ENCODE results near the gene DYSF.
"Not testable (repeated sequence)": the region's sequence is repeated elsewhere in the genome, so short reads cannot be mapped to it uniquely, and the experiment has no call there.

DYSF gene

DNA sequence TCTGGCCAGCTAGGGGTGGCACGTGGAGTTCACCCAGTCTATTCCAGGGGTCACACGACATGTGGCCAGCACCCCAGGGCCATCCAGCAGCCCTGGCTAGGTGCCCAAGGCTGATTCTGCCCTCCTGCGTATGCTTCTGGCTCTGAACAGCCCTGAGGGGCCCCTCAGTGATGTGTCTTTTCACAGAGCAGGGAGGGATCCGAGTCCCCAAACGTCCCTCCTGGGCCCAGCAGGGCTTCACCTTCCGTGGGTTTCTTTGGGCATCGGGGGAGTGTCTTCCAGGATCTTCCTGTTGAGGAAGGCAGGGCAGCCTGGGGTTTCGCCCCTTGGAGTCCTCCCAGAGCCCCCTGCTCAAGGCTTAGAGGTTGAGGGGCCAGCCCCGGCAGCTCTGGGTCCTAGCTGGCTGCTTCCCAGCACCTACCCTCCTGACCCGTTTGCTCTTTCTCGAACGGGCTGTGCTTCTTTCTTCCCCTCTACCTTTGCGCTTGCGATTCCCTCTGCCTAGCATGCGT is 165.9 kb downstream of the DYSF start:
- peak; percentile 52 for DNase-seq

DNA sequence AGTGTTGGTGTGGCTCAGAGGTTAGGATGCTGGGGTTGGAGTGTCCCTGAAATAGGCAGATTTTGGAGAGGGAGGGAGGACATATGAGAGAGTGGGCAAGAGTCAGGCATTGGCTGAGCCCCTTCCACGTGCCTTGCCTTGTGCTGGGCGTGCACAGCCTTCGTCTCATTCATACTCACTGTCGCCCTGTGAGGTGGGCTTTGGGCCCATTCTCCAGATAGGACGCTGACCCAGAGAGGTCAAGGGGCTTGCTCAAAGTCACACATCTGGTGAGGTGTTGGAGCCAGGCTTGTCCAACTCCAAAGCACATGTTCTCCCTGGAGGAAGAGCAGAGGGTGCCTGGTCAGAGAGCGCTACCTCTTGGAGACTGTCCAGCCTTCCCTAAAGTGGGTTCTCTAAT is 166.8 kb downstream of the DYSF start:
- peak; percentile 24 for DNase-seq

DNA sequence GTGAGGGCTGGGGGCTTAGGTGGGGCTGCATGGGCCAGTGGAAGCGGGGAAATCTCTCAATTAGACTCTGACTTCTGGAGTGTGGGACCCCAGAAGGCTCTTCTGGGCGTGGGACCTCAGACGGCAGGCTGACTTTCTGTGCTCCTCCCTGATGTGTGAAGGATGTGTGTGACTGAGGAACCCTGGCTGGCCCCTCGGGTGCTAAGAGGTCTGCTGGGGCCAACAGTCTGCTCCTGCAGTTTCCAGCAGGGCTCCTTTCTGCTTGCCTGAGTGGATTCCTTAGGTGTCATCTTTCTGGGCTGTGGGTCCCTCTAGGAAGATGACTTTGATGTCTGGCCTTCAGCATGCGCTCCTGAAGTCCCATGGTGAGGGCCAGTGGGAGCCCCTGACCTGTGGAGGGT is 167.5 kb downstream of the DYSF start:
- peak; percentile 46 for DNase-seq

DNA sequence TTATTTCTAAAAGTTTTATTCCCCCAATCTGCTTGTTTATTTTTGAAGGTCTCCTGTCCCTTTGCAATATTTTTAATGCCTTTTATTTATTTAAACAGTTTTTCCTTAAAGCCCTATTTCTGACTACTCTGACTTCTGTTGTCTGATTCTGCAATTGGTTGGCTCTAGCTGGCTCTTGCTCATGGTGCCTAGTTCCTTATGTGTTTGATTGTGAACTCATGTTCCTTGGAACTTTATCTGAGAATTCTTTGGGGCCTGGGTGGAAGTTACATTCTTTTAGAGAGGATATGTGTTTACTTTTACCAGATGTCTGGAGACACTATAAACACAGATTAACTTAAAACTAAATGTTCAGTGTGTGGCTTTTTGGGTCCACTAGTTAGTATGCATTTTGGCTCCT is 175.9 kb downstream of the DYSF start:
- no peak for DNase-seq

DNA sequence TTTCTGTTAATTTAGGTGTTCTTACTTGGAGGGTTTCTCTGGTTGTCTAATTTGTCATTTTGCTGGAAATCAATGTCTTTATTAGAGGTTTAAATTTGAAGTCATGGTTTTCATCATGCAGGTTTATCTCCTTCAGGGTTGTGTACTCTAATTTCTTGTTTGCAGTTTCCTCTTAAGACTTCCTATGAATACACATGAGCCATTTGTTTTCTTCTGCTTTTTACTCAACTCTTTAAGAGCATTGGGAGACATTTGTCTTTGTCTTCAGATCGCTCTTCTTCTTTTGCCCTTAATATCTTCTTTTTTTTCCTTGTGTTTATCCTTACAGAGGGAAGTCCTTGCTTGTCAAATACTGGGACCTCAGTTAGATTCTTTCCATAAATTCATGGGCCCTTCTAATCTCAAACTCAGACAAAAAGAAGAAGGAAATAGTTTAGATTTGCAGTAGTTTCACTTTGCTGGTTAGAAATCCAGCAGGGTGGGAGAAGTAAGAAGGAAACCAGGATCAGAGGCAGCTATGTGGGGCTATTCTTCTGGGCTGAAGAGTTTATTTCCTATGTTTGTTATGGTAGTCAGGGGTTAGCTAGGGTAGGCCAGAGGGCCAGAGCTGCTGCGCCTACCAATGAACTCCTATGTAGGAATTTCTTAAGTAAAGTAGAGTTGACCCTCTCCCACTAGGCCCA is 176.6 kb downstream of the DYSF start:
- no peak for DNase-seq

DNA sequence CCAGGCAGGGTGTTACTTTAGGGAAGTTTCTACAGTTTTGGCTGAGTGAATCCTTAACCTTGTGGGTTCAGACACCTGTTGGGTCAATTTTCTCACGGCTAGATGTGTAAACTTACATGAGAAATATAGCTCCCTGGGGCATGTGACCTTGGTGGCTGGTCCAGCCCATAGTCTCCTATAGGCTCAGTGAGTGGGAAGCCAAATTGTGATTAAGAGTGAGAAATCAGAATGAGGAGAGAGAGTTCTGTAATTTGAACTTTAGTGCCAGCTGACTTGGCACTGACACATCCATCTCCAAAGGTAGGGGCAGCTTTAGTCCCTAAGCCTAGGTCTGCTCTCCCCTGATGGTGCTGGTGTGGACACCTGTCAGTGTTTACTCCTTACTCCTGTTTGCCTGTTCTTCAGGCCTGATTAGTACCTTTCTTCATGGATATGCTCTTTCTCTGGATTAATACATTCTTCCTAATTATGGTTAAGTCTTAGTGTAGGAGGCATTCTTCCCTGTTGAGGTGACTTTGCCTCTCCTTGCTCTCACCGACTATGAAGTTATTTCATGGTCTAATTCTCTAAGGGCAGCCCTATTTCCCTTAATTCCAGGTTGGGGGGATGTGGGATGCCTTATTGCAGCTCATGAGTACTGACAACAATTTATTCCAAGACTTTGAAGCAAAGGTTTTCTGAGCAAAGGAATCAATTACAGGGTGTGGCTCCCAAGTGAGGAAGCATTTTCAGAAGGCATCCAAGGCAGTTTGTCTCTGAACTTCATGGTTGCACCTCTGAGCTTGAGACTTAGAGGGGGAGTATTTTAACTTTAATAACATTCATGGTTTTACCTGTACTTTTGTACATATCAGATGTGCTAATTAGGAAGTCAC is 177.3 kb downstream of the DYSF start:
- DNase-seq = no peak

DNA sequence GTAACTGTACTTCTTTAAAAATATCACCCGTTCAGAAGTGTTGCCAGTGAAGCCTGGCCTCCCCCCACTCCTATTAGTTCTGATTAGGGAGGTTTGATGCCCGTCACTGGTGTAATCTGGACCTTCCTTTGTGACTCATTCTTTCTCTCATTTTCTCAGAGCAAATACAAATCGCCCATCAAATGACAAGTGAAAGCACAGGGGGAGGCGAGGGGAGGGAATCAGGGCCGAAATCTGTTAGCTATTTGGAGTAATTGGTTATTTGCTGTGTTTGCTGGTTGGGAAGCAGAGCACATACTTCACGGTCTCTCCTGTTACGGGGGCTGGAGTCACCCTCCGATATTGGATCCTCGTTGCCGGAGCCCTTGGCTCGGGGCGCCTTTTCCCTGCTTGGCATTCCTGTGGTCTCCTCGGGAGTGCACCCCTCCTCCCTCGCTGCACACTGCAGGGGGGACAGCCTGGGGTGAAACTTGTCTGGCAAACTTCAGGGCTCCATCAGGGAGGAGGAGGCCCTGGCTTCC is 178.1 kb downstream of the DYSF start:
- no peak for DNase-seq

DNA sequence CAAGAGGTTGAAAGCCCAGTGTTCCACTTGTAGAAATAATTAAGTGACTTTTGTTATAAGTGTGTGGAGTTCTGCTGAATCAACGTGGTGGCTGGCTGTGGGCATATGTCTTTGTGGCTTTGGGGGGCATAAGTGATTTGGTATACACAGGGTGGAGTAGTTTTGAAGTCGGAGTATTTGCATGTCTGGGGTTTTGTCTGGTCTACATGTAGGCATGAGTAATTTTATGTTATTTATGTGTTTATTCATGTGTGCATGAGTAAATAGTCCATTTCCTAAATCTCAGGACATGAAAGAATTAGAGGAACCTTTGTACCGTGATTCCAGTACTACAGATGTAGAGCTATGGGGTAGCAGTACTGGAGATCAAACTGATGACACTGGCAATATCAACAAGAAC is 179.7 kb downstream of the DYSF start:
- DNase-seq = no peak

DNA sequence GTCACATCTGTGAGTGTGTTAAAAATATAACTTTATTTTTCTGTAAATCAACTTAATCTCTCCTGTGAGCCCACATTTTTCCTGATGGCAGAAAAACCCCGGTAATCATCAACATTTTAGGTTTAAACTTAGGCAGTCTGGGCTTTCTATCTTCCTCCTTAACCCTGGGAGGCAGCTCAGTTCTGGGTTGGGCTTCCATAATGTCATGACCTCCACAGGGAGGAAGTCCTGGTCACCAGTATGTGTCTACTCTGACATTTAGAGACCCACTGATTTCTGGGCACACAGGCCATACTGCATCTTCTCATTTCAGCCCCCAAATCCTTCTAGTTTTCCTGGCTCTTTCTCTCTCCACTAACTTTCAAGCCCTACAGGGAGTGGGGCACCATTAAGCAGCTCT is 181.2 kb downstream of the DYSF start:
- no peak for DNase-seq

DNA sequence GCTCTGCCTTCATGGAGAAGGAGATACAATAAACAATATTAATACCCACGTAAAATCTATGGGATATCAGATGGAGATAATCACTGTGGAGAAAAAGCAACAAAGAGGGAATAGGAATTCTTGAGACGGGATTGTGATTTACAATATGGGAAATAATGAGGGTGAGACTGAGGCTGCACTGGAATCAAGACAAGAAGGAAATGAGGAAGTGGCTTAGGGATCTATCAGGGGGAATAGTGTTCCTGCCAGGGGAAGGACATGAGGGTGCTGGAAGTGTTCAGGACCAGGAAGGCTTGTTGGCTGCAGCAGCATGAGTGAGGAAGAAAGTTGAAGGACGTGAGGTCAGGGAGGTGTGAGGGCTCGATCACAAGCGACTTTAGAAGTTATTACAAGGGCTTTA is 182.4 kb downstream of the DYSF start:
- DNase-seq = no peak

DNA sequence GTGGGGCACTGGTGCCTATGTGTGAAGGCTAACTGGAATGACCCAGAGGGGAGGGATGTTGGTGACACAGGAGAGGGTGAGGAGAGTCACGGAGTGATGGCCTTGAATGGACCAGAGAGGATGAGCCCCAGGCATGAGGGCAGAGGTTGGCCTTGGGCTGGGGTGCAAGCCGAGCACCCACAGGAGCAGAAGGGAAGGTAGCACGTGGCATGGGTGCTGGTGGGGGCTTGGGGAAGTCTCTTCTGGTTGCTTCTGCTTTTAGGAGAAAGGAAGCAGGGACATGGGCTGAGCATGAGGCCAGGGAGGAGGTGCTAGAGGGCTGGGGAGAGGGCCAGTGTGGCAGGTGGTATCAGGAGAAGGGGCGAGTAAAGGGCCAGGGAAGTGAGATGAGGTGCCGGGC is 183.8 kb downstream of the DYSF start:
- no peak for DNase-seq

DNA sequence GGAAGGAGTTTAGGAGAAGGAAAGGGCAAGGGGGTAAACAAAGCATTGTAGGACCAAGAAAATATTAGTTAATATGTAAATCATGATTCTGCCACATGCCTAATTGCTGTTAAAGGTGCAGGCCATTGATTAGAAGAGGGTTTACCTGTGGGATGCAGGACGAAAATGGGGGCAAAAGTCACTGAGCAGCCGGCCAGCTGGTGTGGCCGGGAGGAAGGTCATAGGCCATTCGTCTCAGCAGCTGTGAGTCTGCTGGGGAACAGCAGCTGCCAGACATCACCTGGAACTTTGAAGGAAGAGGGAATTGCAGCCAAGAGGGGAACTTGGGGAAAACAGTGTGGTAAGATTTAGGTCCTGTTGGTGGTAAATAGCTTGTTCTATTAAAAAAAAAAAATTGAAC is 184.4 kb downstream of the DYSF start:
- no peak for DNase-seq

DNA sequence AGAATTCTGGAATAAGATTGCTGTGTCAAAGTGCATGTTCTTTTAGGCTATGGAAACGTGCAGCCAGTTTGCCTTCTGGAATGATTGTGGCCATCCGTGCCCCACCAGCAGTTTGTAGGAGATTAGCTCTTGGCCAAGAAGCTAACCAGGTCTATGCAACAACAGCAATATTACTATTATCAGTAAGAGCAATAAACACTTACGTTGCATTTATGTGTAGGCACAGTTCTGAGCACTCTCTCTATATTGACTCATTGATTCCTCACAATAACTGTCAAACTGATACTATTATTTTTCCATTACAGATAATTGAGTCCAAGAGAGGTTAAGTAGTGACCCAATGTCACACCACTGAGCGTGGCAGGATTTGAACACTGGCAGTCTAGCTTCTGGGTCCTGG is 186.4 kb downstream of the DYSF start:
- DNase-seq = no peak

DNA sequence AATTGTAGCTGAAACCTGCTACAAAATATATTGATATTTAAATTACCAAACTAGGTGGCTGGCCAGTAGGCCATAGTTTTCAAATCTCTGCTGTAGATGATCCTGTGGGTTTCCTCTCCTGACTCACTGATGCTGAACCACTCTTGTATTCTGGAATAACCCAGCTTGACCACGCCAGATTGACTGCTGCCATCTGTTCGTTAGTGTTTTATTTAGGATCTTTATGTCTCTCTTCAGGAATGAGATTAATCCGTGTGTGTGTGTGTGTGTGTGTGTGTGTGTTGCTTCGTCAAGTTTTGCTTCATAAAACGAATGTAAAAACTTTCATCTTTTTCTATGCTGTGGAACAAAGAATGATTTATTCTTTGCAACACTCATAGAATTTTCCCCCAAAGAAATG is 187.1 kb downstream of the DYSF start:
- DNase-seq = no peak

DNA sequence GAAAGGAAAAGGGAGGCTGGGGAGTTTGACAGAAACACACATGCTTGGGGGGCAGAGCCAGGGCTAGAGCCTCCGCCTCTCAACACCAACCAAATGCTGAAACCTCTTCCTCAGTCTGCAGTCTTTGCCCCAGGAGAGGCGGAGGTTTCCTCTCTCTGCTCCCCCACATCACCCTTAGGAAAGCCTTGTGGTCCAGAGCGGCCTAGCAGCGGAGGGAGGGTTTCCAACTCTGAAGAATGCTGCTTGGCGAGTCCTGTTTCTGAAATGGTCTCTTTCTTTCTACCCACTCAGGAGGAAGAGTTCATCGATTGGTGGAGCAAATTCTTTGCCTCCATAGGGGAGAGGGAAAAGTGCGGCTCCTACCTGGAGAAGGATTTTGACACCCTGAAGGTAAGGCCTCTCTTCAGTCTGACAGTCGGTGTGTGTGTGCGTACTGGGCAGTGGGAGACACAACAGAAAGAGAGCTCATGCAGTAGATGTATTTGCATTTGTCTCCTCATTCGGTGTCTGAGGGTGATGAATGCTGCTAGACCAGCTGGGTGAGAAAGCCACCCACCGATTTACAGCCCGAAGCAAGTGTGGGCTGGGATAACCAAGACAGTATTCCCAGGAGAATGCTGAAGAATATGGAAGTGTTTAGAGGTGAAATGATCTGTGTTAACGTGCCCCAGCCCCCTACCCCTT is 190.5 kb downstream of the DYSF start:
- no peak for DNase-seq

DNA sequence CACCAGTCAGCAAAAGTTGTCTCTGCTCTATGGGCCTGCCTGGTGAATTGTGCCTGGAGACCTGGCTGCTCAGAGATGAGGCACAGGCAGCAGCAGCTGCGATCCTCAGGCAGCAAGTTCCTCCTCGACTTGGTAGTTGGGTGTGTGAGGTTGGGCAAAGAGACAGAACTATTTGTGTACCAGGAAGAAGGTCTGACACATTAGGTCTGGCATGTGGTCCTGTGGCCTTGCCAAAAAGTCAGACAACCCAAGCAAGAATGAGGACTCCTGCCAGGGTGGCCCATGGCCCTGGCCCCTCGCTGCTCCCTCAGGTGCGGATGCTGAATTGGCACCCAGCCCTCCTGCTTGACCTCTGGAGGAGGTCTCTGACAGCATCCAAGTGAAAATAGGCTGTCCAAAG is 192.7 kb downstream of the DYSF start:
- DNase-seq = no peak

DNA sequence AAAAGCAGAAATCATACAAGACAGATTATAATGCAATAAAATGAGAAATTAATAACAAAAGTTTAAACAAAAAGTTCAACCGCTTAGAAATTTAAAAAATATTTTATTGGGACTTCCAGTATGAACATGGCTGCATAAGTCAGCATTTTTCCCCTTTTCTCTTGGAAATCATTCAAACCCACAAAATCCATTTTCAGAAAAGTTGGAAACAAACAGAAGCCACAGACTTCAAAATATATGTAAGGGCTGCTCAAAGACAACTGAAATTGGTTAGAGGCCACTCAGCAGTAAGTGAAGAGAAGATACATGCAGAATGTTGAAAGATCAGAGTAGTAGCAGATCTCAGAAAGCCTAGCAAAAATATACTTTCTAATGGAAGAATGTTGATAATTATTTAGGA is 194.0 kb downstream of the DYSF start:
- DNase-seq = no peak

DNA sequence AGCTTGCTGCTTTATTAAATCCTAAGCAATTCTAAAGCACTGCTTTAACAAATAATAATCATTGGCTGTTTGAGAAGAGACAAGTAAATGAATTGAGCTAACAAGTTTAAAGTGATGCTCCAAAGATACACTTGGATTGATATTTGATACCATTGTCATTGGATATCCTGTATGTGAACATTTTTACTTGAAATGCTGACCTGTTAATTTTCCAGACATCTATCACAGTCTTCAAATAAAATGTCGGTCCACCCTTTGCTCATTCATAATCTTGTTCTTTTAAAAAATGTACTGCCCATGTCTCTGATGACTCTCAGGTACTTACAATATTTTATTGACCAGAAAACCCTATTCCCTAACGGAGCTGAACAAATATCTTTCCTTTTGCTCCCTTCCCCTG is 202.1 kb downstream of the DYSF start:
- no peak for DNase-seq

DNA sequence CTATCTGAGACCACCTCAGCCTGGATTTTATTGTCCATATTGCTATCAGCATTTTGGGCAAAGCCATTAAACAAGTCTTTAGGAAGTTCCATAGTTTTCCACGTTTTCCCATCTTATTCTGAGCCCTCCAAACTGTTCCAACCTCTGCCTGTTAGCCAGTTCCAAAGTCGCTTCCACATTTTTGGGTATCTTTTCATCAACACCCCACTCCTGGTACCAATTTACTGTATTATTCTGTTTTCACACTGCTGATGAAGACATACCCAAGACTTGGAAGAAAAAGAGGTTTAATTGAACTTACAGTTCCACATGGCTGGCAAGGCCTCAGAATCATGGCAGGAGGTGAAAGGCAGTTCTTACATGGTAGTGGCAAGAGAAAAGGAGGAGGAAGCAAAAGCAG is 204.9 kb downstream of the DYSF start:
- not testable (repeated sequence) for DNase-seq

DNA sequence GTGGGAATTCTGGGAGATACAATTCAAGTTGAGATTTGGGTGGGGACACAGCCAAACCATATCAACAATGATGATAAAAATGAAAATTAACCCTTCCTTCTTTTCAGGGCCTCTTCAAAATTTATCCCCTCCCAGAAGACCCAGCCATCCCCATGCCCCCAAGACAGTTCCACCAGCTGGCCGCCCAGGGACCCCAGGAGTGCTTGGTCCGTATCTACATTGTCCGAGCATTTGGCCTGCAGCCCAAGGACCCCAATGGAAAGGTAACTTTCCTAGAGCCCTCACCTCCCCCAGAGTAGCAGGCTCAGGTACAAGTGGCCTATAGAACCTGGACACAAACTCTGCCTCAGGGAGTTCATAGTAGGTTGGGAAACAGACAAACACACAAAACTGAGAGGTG is 205.4 kb downstream of the DYSF start:
- no peak for DNase-seq

DNA sequence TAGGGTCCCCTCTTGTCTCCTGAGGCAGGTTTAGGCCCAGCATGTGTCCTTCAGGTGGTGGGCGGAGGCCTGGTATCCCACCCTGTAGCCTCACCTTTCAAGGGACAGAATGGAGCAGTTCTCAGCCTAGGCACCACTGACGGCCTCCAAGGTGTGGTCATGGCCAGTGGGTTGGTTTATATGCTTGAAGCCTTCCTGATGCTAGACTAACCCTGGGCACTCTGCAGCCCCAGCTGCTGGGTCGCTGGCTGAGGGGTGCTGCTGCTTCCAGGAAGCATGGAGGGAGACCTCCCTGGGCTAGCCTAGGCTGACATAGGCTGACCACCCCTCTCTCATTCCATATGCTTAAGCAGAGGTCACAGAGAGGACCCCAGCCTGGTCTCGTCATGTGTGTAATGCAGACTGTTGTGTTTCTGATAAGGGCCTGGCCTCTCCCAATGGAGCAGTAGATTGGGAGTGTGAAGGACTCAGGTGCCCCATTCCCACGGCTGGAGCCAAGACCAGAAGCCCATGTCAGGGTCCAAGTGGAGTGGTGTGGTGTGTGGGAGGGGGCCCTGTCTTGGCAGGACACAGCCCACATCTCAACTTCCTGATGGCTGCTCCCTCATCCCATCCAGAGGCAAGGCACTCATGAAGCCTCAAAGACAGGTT is 206.6 kb downstream of the DYSF start:
- DNase-seq = no peak

DNA sequence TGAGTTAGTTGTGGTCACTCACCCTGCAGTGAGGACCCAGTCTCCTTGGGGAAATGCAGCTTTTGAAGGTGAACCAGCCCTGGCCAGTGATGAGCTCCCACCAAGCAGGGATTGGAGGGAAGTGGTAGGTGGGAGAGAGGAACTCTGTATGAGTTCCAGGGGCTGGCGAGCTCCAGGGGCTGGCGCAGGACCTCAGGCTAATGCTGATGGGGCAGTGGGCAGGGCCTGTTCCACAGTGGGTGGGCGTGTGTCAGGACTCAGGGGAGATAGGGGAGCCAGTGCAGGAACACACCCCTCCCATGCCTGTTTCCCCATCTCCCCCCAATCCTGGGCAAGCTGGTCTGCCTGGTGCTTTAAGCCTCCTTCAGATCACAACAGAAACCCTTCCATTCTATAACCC is 208.4 kb downstream of the DYSF start:
- no peak for DNase-seq
